Mesendoderm (in vitro differentiated cells): Measurements from ENCODE around the gene C2.

Experiments
- DNase-seq: peaks from one replicate; pipeline ENCODE4 v3.0.0; 2013
- H2AK5ac ChIP-seq: 2 replicates; pipeline ENCODE4 v1.6.1; 2013; ENCODE audit warnings: low read length, inconsistent platforms
- H2BK120ac ChIP-seq: 2 replicates; pipeline ENCODE4 v1.6.1; 2013; ENCODE audit warnings: low read depth, mild to moderate bottlenecking, low read length, moderate library complexity, mixed read lengths
- H2BK15ac ChIP-seq: replicated peaks from 2 replicates; pipeline ENCODE4 v1.6.1; 2013; ENCODE audit warnings: low read depth, mild to moderate bottlenecking, moderate library complexity
- H2BK5ac ChIP-seq: 2 replicates; pipeline ENCODE4 v1.6.1; 2013; ENCODE audit warnings: low read length, inconsistent platforms
- H3K18ac ChIP-seq: 2 replicates; pipeline ENCODE4 v1.6.1; 2013; ENCODE audit warnings: mild to moderate bottlenecking, low read length, mixed read lengths
- H3K23ac ChIP-seq: one replicate; pipeline ENCODE4 v1.6.1; 2013; ENCODE audit warnings: low read length
- H3K27ac ChIP-seq: 2 replicates; pipeline ENCODE4 v1.5.1; 2013; ENCODE audit warnings: low read depth, mild to moderate bottlenecking, inconsistent platforms, low read length, moderate library complexity
- H3K27me3 ChIP-seq: 2 replicates; pipeline ENCODE4 v1.6.1; 2013; ENCODE audit warnings: low read length, control low read depth, mild to moderate bottlenecking, inconsistent platforms; ENCODE audit not compliant: insufficient read depth, poor library complexity
- H3K36me3 ChIP-seq: 2 replicates; pipeline ENCODE4 v1.6.1; 2013; ENCODE audit warnings: low read length, inconsistent platforms; ENCODE audit not compliant: control insufficient read depth, insufficient read depth
- H3K4ac ChIP-seq: one replicate; pipeline ENCODE4 v1.6.1; 2013; ENCODE audit warnings: low read depth, mild to moderate bottlenecking, low read length, moderate library complexity
- H3K4me1 ChIP-seq: 2 replicates; pipeline ENCODE4 v1.6.1; 2013; ENCODE audit warnings: low read depth, low read length, inconsistent platforms; ENCODE audit not compliant: control insufficient read depth
- H3K4me2 ChIP-seq: 2 replicates; pipeline ENCODE4 v1.6.1; 2013; ENCODE audit warnings: low read length
- H3K4me3 ChIP-seq: 2 replicates; pipeline ENCODE4 v1.5.1; 2013; ENCODE audit warnings: mild to moderate bottlenecking, low read length
- H3K56ac ChIP-seq: one replicate; pipeline ENCODE4 v1.6.1; 2013; ENCODE audit warnings: low read length
- H3K79me1 ChIP-seq: 2 replicates; pipeline ENCODE4 v1.6.1; 2013; ENCODE audit warnings: low read length, inconsistent platforms
- H3K79me2 ChIP-seq: 2 replicates; pipeline ENCODE4 v1.6.1; 2013; ENCODE audit warnings: mild to moderate bottlenecking, low read length; ENCODE audit not compliant: control insufficient read depth, insufficient read depth
- H3K9ac ChIP-seq: 2 replicates; pipeline ENCODE4 v1.6.1; 2013; ENCODE audit warnings: low read length, inconsistent platforms
- H4K5ac ChIP-seq: one replicate; pipeline ENCODE4 v1.6.1; 2013; ENCODE audit warnings: low read length
- H4K8ac ChIP-seq: one replicate; pipeline ENCODE4 v1.6.1; 2013; ENCODE audit warnings: low read depth, mild to moderate bottlenecking, control low read depth, low read length, moderate library complexity
- WGBS: extraction: QIAGEN DNeasy Blood & Tissue Kit; methylation state at CpG from one replicate; pipeline ENCODE4 v1.1.7; 2013; ENCODE audit warnings: low lambda C conversion rate, missing lambda C conversion rate; ENCODE audit not compliant: insufficient coverage; ENCODE audit errors: extremely low coverage; 5-methylcytosine and 5-hydroxymethylcytosine counted together

C2 gene

DNA sequence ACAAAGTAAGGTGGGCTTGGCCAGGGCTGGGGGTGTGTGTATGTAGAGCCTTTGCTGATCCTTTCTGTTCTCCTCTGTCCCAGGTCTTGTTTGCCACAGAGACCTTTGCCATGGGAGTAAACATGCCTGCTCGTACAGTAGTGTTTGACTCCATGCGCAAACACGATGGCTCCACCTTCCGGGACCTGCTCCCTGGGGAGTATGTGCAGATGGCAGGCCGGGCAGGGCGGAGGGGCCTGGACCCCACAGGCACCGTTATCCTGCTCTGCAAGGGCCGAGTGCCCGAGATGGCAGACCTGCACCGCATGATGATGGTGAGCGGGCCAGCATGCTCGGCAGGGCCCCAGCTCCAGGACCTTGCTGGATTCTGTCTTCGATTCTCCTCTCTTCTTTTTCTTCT lies 38.2 kb downstream of the C2 start:
- no peak overlapping the region for H4K8ac ChIP-seq
- no CpG with 5 or more reads among the region's 13 CpGs for WGBS

DNA sequence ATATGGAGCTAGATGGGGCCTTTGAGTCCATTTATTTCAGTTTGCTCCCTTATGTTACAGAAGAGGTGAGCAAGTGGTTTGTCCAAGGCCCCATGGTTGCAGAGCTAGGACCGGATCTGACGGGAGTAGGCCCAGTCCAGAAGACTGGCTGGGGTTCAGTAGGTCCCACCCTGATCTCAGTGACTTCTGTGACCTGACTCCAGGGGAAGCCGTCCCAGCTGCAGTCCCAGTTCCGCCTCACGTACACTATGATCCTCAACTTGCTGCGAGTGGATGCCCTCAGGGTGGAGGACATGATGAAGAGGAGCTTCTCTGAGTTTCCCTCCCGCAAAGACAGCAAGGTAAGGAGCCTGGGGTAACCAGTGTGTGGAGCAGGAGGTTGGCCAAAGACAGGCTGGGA lies 39.0 kb downstream of the C2 start:
- H3K4ac ChIP-seq, result no peak overlapping the region
- WGBS, result no CpG with 5 or more reads among the region's 7 CpGs

More for the DNA sequence above, 38.2 kb downstream of the C2 start:
- H3K4me1 ChIP-seq, result no peaks in the 10 kb centered on the region
- no peak overlapping the region for H2BK5ac ChIP-seq
- H3K27ac ChIP-seq, result no peak overlapping the region
- no peak overlapping the region for H3K9ac ChIP-seq
- H3K79me2 ChIP-seq, result no peaks in the 10 kb centered on the region
- no peak overlapping the region for H3K18ac ChIP-seq
- DNase-seq, result no peak
- H3K4ac ChIP-seq, result no peak overlapping the region
- no peak overlapping the region for H2BK120ac ChIP-seq
- no peak overlapping the region for H3K4me3 ChIP-seq
- no peak overlapping the region for H2AK5ac ChIP-seq
- H3K79me1 ChIP-seq, result no peaks in the 10 kb centered on the region
- H3K4me2 ChIP-seq, result no peak overlapping the region
- no peaks in the 10 kb centered on the region for H3K27me3 ChIP-seq
- H3K56ac ChIP-seq, result no peak overlapping the region
- H3K23ac ChIP-seq, result no peak overlapping the region
- H2BK15ac ChIP-seq, result no peak overlapping the region
- no peak overlapping the region for H4K5ac ChIP-seq
- peaks cover 9% of the 10 kb centered on the region for H3K36me3 ChIP-seq

DNA sequence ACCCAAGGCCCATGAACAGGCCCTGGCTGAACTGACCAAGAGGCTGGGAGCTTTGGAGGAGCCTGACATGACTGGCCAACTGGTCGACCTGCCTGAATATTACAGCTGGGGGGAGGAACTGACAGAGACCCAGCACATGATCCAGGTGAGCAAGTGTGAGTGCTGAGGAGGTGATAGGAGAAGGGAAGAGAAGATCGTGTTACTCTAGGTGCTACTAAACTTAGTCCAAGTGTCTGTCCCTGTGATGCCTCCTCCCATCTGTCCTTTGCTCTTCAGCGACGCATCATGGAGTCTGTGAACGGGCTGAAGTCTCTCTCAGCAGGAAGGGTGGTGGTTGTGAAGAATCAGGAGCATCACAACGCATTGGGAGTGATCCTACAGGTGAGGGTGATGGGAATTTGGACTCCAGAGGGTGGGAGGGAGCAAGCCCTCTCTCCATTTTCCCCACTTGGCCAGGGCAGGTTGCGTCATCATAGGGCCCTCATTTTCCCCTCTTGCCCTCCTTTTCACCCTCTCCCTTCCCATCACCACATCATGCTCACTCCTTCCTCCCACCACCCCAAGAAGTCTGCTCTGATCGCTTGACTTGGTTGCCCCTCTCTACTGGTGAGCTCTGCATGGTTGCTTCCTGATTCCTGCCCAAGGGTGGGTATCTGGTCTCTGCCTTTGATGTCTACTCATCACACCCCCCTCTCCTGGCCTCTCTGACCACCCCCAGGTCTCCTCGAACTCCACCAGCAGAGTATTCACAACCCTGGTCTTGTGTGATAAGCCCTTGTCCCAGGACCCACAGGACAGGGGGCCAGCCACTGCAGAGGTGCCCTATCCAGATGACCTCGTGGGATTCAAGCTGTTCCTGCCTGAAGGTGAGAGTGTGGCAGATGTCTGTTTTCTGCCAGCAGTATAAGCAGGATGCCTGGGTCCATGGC lies 39.7 kb downstream of the C2 start:
- Histone ChIP-seq H3K79me1 (no peaks in the 10 kb centered on the region), H3K23ac (no peak overlapping the region), H3K56ac (no peak overlapping the region), H2BK15ac (no peak overlapping the region), H3K4me1 (no peaks in the 10 kb centered on the region), H4K5ac (no peak overlapping the region), H2BK5ac (no peak overlapping the region), H3K9ac (no peak overlapping the region), H3K4me3 (no peak overlapping the region), H3K27me3 (no peaks in the 10 kb centered on the region), H2AK5ac (no peak overlapping the region), H3K4ac (no peak overlapping the region), H3K18ac (no peak overlapping the region), H3K27ac (no peak overlapping the region), H4K8ac (no peak overlapping the region), H3K79me2 (no peaks in the 10 kb centered on the region), H2BK120ac (no peak overlapping the region), H3K36me3 (peaks cover 9% of the 10 kb centered on the region), H3K4me2 (no peak overlapping the region)
- no CpG with 5 or more reads among the region's 10 CpGs for WGBS
- DNase-seq, result no peak

More for the DNA sequence above, 39.0 kb downstream of the C2 start:
- H2BK5ac ChIP-seq, result no peak overlapping the region
- no peak overlapping the region for H3K18ac ChIP-seq
- no peak overlapping the region for H3K4me3 ChIP-seq
- H3K4me2 ChIP-seq, result no peak overlapping the region
- peaks cover 9% of the 10 kb centered on the region for H3K36me3 ChIP-seq
- H3K27ac ChIP-seq, result no peak overlapping the region
- H2AK5ac ChIP-seq, result no peak overlapping the region
- no peaks in the 10 kb centered on the region for H3K79me1 ChIP-seq
- H4K5ac ChIP-seq, result no peak overlapping the region
- H3K79me2 ChIP-seq, result no peaks in the 10 kb centered on the region
- no peak overlapping the region for H3K56ac ChIP-seq
- DNase-seq, result no peak
- no peaks in the 10 kb centered on the region for H3K4me1 ChIP-seq
- H2BK120ac ChIP-seq, result no peak overlapping the region
- no peak overlapping the region for H2BK15ac ChIP-seq
- H3K9ac ChIP-seq, result no peak overlapping the region
- no peaks in the 10 kb centered on the region for H3K27me3 ChIP-seq
- no peak overlapping the region for H4K8ac ChIP-seq
- H3K23ac ChIP-seq, result no peak overlapping the region

DNA sequence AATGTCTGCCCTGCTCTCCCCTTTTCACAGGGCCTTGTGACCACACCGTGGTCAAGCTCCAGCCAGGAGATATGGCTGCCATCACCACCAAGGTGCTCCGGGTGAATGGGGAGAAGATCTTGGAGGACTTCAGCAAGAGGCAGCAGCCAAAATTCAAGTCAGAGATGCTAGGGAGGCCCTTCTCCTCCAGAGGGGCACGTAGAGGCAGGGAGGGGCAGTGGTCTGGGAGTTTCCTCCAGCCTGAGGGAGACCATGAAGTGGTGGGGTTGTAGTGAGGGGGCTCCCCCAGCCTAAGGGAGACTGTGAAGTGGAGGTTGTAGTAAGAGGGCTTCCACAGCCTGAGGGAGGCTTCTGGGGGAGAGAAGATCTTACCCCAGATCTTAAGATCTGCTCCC lies 40.4 kb downstream of the C2 start:
- no peak overlapping the region for H4K5ac ChIP-seq
- no peak overlapping the region for H3K23ac ChIP-seq
- no peak overlapping the region for H3K27ac ChIP-seq
- no peak overlapping the region for H3K4ac ChIP-seq
- no peak overlapping the region for H3K18ac ChIP-seq
- no peak overlapping the region for H3K4me2 ChIP-seq
- no peak overlapping the region for H2BK15ac ChIP-seq
- H2BK120ac ChIP-seq, result no peak overlapping the region
- H4K8ac ChIP-seq, result no peak overlapping the region
- WGBS, result no CpG with 5 or more reads among the region's 3 CpGs
- no peak overlapping the region for H2AK5ac ChIP-seq
- H3K9ac ChIP-seq, result no peak overlapping the region
- no peaks in the 10 kb centered on the region for H3K27me3 ChIP-seq
- no peak for DNase-seq
- H3K4me3 ChIP-seq, result no peak overlapping the region
- H3K79me2 ChIP-seq, result peaks cover under 1% of the 10 kb centered on the region
- H3K4me1 ChIP-seq, result peaks cover under 1% of the 10 kb centered on the region
- peaks cover 1% of the 10 kb centered on the region for H3K79me1 ChIP-seq
- no peak overlapping the region for H2BK5ac ChIP-seq
- H3K36me3 ChIP-seq, result peaks cover 9% of the 10 kb centered on the region
- H3K56ac ChIP-seq, result no peak overlapping the region

DNA sequence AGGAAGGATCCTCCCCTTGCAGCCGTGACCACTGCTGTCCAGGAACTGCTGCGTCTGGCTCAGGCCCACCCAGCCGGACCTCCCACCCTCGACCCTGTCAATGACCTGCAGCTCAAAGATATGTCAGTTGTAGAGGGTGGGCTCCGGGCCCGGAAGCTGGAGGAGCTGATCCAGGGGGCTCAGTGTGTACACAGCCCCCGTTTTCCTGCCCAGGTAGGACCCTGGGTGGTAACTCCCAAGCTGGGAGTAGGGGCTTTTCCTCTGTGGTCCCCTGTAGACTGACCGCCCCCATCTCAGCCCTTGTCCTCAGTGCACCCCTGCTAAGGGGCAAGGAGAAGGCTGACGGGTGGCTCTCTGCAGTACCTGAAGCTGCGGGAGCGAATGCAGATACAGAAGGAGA lies 40.8 kb downstream of the C2 start:
- Histone ChIP-seq H2BK15ac (no peak overlapping the region), H3K4me2 (no peak overlapping the region), H3K4ac (no peak overlapping the region), H2BK5ac (no peak overlapping the region), H3K79me1 (peaks cover 3% of the 10 kb centered on the region), H4K8ac (no peak overlapping the region), H3K27me3 (no peaks in the 10 kb centered on the region), H2BK120ac (no peak overlapping the region), H3K36me3 (peaks cover 9% of the 10 kb centered on the region), H3K56ac (no peak overlapping the region), H3K18ac (no peak overlapping the region), H3K4me3 (no peak overlapping the region), H3K4me1 (peaks cover 3% of the 10 kb centered on the region), H4K5ac (no peak overlapping the region), H3K9ac (no peak overlapping the region), H3K27ac (no peak overlapping the region), H2AK5ac (no peak overlapping the region), H3K23ac (no peak overlapping the region), H3K79me2 (peaks cover 3% of the 10 kb centered on the region)
- DNase-seq, result no peak
- WGBS, result no CpG with 5 or more reads among the region's 11 CpGs
